Measurements from ENCODE around the gene RWDD1.
"Not testable (repeated sequence)": the region's sequence is repeated elsewhere in the genome, so short reads cannot be mapped to it uniquely, and the experiment has no call there.

RWDD1 gene

DNA sequence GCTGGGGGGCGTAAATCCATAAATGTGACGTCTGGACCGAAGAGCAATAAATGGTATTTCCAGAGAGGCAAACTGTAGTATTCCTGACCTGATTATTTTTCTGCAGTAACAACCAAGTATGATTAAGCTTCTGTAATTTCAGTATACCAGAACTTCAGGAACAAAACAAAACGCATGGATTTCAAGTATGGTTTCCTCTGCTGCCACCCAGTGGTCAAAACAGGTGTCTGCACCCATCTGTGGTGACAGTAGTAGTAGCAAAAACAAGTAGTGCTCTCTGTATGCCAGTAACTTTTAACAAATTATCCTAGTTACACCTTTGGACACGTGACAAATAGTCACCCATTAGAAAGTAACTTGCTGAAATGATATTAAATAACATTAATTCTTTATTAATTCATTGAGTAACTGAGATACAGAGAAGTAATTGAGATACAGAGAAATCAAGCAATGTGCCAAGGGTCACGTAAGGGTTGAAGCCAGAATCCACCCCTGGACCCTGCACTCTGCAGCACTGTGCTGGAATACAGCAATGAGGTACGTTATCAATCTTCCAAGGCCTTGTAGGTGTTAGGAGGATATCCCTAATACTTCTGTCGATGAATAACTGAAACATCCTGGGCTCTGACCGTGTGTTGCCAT, 9.8 kb upstream of the RWDD1 start:
- DNase-seq = peak; percentile 71

DNA sequence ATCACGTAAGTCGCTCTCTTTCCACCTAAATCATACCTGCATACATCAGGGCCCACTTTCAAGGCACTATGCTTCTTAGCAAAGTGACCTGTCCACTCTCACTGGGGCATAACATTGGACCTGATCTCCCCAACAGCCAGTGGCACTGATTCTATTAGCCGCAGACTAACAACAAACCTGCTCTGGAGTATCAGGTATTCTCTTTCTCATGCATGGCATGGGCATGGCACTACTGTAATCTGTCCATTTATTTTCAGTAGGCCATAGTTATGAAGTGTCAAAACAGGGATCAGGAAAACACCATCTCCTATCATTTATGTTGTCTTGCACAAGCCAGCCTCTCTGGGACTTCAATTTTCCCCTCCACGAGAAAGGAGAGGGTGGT, 9.3 kb upstream of the RWDD1 start:
- DNase-seq = no peak

DNA sequence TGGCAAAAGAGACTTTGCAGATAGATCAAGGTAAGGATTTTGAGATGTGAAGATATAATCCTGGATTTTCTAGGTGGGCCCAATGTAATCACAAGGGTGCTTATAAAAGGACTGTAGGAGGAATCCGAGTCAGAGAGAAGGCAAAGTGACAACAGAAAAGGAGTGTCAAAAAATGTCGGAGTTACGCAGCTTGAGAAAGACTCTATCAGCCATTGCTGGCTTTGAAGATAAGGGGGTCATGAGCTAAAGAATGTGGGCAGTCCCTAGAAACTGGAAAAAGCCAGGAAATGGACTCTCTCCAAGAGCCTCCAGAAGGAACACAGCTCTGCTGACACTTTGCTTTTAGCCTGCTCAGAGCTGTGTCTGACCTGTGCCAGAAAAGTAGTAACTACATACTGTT, 8.7 kb upstream of the RWDD1 start:
- DNase-seq = no peak

DNA sequence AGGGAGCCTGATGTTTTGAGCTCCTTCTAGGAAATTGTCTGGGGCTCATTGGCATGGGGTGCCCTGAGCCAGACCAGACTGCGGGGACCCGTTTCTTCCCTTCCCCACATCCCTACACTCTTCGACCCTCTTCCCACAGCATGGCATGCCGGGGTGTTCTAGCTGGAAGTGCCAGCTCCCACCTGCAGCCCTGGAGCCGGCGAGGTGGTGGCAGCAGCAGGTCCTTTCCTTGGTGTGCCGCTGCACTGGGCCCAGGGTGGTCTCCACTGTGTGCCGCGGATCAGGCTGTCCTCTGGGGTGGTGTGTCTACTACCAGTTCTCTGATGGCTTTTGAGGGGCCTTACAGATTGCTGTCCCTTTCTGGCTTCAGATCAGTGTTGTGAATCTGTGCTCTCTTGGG, 7.5 kb upstream of the RWDD1 start:
- DNase-seq = no peak

DNA sequence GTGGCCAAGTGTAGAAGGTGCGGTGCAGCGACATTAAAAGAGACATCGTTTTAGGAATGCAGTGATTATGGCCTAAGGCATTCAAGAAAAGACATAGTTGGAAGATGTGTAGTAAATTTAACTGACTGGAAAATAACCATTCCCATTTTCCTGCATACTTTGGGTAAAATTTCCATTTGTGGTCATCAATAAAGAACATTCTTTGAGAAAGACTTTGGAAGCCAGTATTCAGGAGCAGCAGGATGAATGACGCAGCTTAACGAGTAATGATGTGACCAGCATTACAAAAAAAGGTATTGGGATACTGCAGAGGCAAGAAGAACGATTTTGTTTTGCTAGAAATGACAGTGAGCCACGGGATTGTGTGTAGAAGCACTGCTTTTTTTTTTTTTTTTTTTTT, 7.0 kb upstream of the RWDD1 start:
- DNase-seq = no peak

DNA sequence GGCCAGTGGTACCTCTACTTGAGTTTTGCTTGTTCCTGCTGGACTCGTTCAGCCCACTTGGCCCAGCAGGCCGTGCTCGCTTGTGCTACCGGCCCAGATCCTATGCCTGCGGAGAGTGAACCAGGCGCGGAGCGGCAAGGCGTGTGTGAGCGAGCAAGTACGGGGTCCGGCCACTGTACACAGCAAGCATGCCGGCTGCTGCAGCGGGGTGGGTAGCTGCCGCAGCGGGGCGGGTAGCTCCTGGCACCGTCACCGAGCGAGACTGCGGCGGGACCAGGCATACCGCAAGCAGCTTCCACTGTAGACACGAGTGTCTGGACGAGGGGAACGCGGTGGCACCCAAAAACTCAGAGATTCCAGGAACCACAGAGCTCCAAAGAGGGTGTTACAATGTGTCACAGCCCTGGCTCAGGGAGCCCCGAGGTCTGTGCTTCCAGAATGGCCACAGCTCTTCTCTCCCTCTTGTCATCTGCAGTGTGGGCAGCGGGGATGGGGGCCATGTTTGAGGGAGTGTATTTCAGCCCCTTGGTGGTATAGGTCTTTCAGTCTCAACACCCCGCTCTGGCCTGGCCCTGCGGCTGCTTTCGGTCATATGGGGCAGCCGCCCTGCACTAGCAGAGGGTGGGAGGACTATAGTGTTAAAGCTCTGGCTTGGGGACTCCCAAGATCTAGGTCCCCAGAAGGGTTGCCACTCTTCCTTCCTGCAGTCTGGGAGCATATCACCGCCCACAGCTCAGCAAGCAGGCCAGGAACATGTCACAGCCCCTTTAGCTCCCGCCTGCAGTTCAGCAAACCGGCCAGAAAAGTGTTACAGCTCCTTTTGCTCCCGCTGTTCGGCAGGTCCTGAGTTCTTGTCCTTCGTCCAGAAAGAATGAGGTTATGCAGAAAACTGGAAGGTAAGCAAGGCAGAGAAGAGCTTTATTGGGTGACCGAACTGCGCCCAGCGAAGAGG, 6.1 kb upstream of the RWDD1 start:
- DNase-seq = no peak

DNA sequence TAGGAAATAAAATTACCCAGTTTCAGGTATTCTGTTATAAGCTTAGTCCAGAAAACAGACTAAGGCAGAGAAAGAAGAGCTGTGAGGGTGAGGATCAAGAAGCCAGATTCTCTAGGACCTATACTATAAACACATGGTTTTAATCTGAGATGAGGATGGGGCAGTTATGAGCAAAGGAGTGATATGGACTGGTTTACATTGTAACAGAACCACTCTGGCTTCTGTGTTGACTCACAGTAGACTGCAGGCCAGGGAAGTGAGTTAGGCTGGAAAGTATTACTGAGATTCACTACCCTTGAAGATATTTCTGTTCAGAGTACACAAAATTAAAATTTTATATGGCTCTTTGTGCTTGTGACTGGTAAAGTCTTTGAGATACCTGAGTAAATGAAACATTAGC, 3.2 kb upstream of the RWDD1 start:
- DNase-seq = no peak

DNA sequence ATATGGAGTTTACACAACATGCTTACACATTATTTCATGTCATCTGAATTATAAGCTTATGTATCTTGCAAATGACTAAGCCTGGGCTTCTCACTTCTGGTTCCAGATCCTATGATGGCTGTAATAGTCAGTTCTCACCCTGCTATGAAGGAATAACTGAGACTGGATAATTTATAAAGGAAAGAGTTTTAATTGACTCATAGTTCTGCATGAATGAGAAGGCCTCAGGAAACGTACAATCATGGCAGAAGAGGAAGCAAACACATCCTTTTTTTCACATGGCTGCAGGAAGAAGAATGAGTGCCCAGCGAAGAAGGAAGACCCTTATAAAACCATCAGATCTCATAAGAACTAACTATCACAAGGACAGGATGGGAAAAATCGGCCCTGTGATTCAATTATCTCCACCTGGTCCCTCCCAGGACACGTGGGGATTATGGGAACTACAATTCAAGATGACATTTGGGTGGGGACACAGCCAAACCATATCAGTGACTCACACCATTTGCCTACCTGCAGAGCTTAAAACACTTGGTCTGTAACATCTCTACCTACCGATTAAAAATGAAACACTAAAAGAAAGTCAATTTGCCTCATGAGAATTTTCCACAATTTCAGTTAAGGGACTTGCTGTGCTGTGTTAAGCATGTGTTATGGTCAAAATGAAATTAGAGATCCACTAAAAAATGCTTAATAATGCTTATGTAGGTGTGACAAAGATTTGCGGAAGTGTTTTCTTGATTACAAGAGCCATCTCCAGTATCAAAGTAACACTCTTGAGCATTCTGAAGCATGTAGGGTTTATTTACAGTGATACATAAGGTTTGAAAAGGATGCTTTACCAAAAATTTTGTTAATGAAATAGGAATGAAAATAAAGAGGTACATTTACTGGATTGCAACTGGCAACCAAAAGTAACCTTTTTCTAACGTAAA, 2.2 kb upstream of the RWDD1 start:
- no peak for DNase-seq

DNA sequence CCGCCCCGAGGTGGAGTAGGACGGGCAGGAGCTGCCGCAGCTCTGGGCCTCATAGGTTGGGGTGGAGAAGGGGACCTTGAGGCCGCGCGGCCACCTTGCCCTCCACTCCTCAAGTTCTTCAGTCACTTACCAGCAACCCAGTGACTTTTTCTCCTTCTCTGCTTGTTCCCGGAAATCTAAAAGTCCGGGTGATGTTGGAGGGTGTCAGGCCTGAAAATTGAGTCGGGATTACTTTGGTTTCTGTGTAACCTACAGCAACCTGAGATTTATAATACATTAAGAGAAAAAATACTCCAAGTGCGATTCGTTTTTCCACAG, 338 bp downstream of the RWDD1 start:
- no peak for DNase-seq

DNA sequence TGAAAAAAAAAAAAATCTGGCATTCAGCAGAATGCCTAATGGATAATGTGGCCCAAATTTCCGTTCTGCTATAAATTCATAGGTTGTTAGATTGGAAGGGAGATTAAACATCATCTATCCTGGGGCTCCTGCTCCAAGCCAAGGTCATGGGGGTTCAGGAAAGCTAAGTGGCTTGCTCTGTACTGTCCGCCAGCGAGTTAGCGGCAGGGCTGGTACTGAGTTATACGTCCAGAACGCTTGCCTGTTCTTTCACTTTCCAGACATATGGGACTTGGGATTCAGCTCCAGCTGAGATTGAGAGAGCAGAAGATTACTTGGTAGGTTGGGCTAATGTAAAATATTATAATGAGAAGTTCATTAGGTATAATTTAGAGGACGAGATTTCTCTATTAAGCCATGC, 858 bp downstream of the RWDD1 start:
- peak; percentile 22 for DNase-seq

DNA sequence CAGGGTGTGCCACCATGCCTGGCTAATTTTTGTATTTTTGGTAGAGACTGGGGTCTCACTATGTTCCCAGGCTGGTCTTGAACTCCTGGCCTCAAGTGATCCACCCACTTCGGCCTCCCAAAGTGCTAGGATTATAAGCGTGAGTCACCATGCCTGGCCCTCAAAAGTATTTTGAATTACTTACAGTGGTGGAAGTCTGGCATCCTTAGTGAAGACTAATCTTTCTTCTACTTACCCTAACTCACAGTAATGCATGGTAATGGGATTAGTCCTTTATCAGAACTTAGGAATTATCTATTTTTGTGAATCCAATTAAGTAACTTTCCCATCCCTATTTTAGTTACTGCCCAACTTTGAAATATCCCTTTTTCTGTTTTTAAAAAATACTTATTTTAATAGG, 3.9 kb downstream of the RWDD1 start:
- no peak for DNase-seq

DNA sequence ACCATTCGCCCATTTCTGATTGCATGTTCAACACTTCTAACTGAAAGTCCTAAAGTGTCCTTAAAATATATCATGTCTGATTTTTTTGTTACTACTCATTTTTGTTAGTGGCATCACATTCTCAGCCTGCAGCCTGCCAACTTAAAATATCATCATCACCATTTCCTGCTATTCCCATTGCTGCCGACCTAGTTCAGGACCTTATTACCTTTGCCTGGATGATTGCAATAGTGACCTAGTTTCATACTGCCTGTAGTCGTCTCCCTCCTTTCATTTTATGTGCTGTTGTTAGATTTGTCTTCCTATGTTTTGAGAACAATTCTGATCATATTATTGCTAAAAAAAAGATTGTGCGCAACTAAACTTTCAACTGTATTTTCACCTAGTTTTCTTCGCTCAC, 6.2 kb downstream of the RWDD1 start:
- no peak for DNase-seq

DNA sequence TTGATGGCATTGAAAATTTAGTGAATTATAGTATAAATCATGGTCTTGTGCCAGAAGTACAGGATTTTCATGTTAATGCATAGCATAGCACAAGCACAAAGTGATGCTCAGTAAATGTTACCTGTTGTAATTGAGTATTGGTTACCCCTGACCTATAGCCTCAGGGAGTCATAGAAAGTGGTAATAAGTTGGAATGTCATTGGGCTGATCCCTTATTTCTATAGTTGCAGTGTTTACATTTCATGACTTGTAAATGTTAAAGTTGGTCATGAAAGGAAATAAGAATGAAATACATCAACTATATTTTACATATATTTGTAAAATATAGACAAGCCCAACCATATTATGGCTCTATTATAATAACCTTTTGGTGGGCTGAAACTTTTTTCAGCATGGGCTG, 7.0 kb downstream of the RWDD1 start:
- DNase-seq = no peak

DNA sequence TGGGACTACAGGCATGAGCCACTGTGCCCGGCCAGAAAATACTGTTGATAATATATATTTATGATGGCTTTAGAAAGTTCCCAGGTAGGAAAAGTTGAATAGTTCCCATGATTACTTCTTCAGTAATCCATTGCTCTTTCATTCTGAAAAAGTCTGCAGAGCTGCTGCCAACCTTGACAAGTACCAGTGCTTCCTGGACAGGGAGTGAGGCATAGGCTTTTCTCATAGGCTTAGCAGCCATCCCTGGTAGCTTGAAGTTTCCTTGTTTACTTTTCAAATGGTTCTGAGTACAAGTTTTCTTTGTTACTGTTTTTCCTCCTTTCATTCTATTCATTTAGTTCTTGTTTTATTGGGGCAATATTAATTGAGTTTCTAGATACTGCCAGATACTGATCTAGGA, 7.8 kb downstream of the RWDD1 start:
- DNase-seq = no peak

DNA sequence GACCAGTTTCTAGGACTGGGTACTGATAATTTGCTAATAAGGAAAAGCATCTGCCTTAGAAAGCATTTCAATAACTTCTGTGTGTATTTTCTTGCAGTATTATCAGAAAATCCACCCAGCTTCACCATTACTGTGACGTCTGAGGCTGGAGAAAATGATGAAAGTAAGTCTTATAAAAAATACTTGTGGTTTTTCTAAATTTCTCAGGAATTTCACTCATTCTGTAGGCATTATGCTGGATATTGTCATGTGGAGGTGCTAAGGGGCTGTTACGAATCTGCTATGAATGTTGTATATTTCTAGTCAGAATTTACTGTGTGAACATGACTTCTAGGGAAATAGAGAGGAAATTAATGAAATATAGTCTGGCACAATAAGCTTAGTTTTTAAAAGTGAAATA, 8.9 kb downstream of the RWDD1 start:
- no peak for DNase-seq

DNA sequence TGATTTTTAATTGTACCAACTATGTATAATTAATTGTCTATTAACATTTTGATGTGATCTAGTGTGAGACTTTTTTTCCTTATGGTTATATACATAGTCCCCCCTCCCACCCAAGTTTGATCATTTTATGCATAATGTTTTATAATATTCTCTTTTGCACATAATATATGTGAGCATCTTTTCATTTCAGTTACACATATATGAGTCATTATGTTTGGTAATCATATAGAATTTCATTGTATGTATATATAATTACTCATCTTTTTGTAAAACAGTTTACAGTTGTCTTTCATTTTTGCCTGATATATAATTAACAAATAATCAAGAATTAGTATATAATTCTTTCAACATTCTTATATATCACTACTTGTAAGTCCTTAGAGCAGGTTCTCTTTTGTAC, 15.0 kb downstream of the RWDD1 start:
- no peak for DNase-seq

DNA sequence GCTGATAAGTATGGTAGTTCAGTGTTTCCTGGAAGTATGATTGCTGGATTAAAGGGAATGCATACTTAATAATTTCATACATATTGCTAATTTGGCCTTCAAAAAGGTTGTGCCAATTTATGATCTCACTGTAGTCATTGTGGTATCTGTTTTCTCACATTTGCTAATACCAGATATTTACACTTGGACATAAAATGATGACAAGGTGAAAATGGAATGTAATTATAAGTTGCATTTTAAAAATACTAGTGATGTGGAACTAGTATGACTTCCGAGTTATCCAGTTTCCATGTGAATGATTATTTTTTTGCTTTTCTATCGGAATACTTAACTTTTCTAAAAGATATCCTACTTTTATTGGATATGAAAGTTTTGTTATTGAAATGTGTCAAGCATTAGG, 15.4 kb downstream of the RWDD1 start:
- no peak for DNase-seq

DNA sequence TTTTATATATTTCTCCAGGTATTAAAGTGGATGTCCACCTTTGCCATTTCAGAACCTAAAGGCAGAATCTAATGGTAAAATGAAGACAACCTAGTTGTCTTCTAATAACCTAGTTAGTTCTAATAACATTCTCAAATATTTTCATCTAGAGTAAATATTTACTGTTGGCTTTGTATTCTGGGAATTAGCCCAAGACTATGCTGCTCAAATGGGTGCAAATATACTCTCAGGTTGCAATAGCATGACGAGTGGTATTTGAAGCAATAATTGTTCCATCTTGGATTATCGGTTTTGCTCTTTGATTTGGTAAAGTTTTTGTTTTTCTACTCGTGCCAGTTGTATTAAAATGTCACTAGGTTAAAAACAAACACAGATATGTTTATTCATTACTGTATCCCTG, 23.9 kb downstream of the RWDD1 start:
- no peak for DNase-seq

DNA sequence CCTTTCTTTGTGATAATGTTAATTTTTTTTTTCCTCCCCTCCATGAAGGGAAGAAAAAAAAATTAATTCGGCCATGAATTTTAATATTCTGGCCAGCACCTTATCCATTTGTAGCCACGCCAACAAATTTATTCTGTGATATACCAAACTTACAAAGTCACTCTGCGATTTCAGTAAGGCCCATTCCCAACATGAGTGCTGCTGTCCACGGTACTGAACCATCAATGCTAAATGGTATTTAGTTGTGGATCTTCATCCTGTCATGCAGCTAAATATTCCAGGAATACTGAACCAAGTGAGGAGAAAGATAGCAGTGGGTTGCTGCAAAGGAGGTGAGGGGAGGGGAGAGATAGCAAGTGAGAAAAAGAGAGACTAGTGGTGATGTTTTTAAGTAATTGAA, 25.5 kb downstream of the RWDD1 start:
- no peak for DNase-seq

DNA sequence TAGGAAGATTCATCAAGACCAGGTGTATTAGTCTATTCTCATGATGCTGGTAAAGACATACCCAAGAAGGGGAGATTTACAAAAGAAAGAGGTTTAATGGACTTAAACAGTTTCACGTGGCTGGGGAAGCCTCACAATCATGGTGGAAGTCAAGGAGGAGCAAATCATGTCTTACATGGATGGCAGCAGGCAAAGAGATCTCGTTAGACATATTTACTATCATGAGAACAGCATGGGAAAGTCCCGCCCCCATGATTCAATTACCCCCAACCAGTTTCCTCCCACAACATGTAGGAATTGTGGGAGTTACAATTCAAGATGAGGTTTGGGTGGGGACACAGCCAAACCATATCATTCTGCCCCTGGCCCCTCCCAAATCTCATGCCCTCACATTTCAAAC, 32.6 kb downstream of the RWDD1 start:
- DNase-seq = not testable (repeated sequence)

DNA sequence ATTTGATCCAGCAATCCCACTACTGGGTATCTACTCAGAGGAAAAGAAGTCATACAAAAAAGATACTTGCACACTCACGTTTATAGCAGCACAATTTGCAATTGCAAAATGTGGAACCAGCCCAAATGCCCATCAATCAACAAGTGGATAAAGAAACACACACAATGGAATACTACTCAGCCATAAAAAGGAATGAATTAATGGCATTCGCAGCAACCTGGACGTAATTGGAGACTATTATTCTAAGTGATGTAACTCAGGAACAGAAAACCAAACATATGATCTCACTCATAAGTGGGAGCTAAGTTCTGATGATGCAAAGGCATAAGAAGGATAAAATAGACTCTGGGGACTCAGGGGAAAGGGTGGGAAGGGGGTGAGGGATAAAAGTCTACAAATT, 33.6 kb downstream of the RWDD1 start:
- not testable (repeated sequence) for DNase-seq

DNA sequence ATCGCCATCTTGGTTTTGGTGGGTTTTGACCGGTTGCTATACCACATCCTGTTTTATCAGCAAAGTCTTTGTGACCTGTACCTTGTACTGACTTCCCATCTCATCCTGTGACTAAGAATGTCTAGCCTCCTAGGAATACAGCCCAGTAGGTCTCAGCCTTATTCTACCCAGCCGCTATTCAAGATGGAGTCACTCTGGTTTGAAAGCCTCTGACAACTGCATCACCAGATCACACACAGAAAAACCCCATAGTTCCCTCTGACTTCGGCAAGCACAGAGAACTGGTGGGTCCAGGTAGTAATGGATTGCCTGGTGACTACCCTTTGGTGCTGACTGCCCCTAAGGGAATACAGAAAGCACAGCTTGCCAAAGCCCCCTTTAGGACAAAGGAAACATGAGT, 34.6 kb downstream of the RWDD1 start:
- DNase-seq = no peak

DNA sequence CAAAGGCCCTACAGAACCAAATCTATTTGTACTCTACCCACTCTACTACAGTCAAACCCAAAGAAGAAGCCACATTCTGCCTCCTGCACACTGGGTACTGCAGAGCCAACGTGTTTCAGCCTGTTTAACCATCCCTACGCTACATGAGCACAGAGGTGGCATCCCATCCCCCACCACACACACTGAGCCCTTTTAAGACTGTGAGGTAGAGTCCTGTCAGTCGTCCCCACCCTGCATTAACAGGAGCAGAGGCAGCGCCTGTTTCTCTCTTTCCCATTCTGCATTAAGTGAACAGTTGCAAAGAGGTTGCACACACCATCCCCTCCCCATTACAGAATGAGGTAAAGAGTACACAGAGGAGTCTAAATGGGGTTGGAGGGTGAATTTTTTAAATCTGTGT, 39.8 kb downstream of the RWDD1 start:
- DNase-seq = no peak
